Psoas muscle (tissue), 8 donors: ENCODE data around the gene CABP2. TPM values are rescaled to one million over a fixed set of nuclear protein-coding genes. Genes with fewer than 3 reads are reported as not detected.

Experiments
- ATAC-seq, 4 donors: fragments of 200-7000 bp; cut with Tn5 transposase; one replicate each; pipeline ENCODE4 v1.9.1; 2020; ENCODE audit warnings: moderate library complexity in 3 of 4, mild to moderate bottlenecking in 2 of 4
- DNase-seq, 2 donors: peaks; one replicate each; pipeline ENCODE4 v3.0.0-alpha.2; 2020
- H3K27ac ChIP-seq: fragments of 200-600 bp; one replicate; pipeline ENCODE4 v1.8.0; 2022
- H3K27me3 ChIP-seq, 3 donors: fragments of 200-600 bp in 1 of 3; one replicate each; pipeline versions ENCODE4 v1.6.1 to v1.8.0; 2013 to 2022; ENCODE audit warnings: low read length in 2 of 3, mild to moderate bottlenecking in 2 of 3, moderate library complexity in 1 of 3; ENCODE audit not compliant: insufficient read depth in 3 of 3
- H3K36me3 ChIP-seq, 2 donors: fragments of 200-600 bp in 1 of 2; one replicate each; pipeline versions ENCODE4 v1.6.1 to v1.8.0; 2013 to 2022; ENCODE audit warnings: low read depth in 1 of 2, mild to moderate bottlenecking in 1 of 2, moderate library complexity in 1 of 2; ENCODE audit not compliant: insufficient read depth in 1 of 2
- H3K4me1 ChIP-seq: fragments of 200-600 bp; one replicate; pipeline ENCODE4 v1.8.0; 2022
- H3K4me3 ChIP-seq: fragments of 200-600 bp; one replicate; pipeline ENCODE4 v1.8.0; 2022; ENCODE audit warnings: mild to moderate bottlenecking
- H3K9me3 ChIP-seq: fragments of 200-600 bp; one replicate; pipeline ENCODE4 v1.8.0; 2022
- WGBS, 3 donors: extraction: QIAGEN DNeasy Blood & Tissue Kit; methylation state at CpG; one replicate each; pipeline versions ENCODE4 v1.1.6 to v1.1.7; 2013; 5-methylcytosine and 5-hydroxymethylcytosine counted together
- intact Hi-C, 2 donors: fragments of 100-400 bp; cut with DNase I; formaldehyde crosslinking; loops; one replicate each; pipeline versions ENCODE4 v1.11.0 to v1.14.2; 2022
- polyA plus RNA-seq, 3 donors: library from polyadenylated mRNA; stranded (reverse); fragments of 200-250 nt; gene quantifications; one replicate each; pipeline ENCODE4 v1.2.3, GENCODE V29; 2013
- total RNA-seq, 4 donors: library from RNA; stranded (reverse); fragmentation: NEBNext Ultra II Directional in 2 of 4; extraction: Animal tissue kit (Norgen Biotek cat#: 25700) in 2 of 4; gene quantifications; one replicate each; pipeline versions ENCODE4 v1.2.1 to v1.2.4, GENCODE V29; 2021 to 2023
- TF ChIP-seq, protein P1 (sequence below): fragments of 200-600 bp; IDR thresholded peaks from one replicate; pipeline ENCODE4 v1.8.0; 2022; ENCODE audit warnings: antibody characterized with exemption
- donor health status: healthy with polysubstance abuse.
- donor health status: DM: no; HTN: no; CAD: no; lungs with moderate emphysema.
- donor health status: Bipolar disorder and iron deficiency.
- donor health status: healthy.
- donor health status: DM: yes; HTN: yes; CAD: no.
- donor health status: DM: no; HTN: no; CAD: no.
- donor health status: DM: no; HTN: no; CAD: no.
- donor health status: DM: yes; HTN: yes; CAD: no.

Gene CABP2
- total and polyA plus RNA-seq, 7 donors, result not detected

DNA sequence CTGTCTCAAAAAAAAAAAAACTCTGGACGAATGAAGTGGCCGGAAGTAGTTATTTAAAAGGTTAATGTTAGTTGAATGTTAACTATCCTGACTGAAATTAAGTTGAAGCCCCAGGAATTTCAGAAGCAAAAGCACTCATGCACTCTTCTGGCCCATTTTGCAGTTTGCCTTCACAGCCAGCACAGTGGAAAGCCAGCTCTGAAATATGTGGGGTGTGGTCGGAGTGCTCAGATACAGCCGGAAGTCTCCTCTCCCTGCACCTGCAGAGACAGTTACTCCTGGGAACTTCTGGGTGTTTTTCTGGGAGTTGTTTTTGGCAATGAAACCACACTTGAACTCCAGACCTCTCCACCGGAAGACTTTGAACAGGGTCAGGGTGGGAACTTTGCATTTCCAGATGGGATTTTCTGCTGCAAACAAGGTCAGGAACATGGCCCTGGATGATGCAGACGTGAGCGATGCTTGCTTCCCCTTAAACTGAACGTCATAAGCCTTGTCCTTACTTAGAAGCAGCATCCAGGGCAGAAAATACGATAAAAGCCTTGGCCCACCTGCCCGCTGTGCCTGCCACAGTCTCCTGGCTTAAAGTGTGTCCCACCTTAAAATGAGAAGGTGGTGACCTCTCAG is 21.5 kb upstream of the CABP2 start:
- Histone ChIP-seq H3K27ac (peak overlapping the region; percentile 52), H3K4me3 (no peak overlapping the region), H3K9me3 (no peaks in the 10 kb centered on the region), H3K27me3 (no peaks in the 10 kb centered on the region), H3K36me3 (no peaks in the 10 kb centered on the region), H3K4me1 (no peaks in the 10 kb centered on the region)
- TF ChIP-seq, protein P1, sequence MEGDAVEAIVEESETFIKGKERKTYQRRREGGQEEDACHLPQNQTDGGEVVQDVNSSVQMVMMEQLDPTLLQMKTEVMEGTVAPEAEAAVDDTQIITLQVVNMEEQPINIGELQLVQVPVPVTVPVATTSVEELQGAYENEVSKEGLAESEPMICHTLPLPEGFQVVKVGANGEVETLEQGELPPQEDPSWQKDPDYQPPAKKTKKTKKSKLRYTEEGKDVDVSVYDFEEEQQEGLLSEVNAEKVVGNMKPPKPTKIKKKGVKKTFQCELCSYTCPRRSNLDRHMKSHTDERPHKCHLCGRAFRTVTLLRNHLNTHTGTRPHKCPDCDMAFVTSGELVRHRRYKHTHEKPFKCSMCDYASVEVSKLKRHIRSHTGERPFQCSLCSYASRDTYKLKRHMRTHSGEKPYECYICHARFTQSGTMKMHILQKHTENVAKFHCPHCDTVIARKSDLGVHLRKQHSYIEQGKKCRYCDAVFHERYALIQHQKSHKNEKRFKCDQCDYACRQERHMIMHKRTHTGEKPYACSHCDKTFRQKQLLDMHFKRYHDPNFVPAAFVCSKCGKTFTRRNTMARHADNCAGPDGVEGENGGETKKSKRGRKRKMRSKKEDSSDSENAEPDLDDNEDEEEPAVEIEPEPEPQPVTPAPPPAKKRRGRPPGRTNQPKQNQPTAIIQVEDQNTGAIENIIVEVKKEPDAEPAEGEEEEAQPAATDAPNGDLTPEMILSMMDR, result no peak
- DNase-seq (no peak), ATAC-seq (no peak)
- intact Hi-C loops, result no loop called here
- 60 to 66% (median 64%) methylated on average over 10 of the region's 10 CpGs for WGBS, 3 donors

DNA sequence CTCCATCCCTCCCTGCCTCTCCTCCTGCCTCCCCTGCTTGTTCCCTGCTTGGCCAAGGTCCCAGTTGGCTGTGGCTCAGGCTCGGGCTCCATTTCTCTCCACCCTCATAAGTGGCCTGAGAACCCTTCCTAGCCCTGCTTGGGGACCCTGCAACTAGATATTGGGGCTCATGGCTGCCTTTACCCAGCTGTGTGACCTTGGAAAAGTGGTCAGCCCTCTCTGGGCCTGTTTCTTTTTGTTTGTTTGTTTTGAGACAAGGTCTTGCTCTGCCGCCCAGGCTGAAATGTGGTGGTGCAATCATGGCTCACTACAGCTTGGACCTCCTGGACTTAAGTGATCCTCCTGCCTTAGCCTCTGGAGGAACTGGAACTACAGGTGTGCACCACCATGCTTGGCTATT is 20.3 kb upstream of the CABP2 start:
- Histone ChIP-seq H3K36me3 (no peaks in the 10 kb centered on the region), H3K27ac (no peak overlapping the region), H3K4me1 (no peaks in the 10 kb centered on the region), H3K27me3 (no peaks in the 10 kb centered on the region), H3K9me3 (no peaks in the 10 kb centered on the region), H3K4me3 (no peak overlapping the region)
- TF ChIP-seq, protein P1, result no peak
- DNase-seq (no peak), ATAC-seq (no peak)
- intact Hi-C loops, result no loop called here
- 50 to 56% (median 51%) methylated on average over 2 of the region's 2 CpGs for WGBS, 3 donors

DNA sequence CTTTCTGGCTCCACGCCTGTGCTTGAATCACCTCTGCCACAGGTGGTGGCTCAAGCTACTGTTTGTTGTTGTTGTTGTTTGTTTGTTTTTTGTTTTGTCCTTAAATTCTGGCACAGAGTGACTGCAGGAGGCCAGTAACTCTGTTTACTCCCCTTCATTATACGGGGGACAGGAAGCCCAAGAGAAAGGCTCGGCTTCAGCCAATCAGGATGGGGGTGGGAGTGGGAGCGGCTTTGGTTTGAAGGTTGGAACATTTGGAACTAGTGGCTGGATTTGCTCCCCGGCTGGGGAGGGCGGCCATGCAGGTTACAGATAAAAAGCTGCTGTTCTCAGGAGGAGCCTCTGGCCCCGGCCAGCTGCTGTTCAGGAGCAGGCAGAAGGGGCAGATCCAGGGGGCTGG is 19.7 kb upstream of the CABP2 start:
- ATAC-seq, result no peak
- Histone ChIP-seq H3K9me3 (no peaks in the 10 kb centered on the region), H3K4me1 (no peaks in the 10 kb centered on the region), H3K27me3 (no peaks in the 10 kb centered on the region), H3K4me3 (no peak overlapping the region), H3K36me3 (no peaks in the 10 kb centered on the region), H3K27ac (no peak overlapping the region)
- intact Hi-C loops, result no loop called here
- 60 to 70% (median 60%) methylated on average over 6 to 7 of the region's 7 CpGs for WGBS, 3 donors
- DNase-seq, result no peak
- TF ChIP-seq, protein P1, result no peak

DNA sequence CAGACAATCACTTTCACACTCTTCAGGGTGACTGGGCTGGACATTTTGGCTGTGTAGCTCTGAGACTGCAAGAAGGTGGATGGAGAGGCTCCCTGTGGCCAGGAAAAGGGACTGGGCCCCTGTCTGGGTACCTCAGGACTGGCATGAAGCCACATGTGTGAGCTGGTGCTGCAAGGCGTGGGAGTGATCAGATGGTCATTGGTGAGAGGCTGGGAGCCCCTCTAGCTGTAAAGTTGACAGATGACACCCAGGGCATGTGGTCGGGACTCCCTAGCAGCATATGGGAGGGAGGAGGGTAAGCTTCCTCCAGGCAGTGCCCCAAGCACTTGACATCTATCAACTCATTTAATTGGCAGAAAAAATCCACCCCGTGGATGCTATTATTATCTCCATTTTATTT is 18.9 kb upstream of the CABP2 start:
- TF ChIP-seq, protein P1, result no peak
- ATAC-seq (no peak), DNase-seq (no peak)
- Histone ChIP-seq H3K9me3 (no peaks in the 10 kb centered on the region), H3K27ac (no peak overlapping the region), H3K4me3 (no peak overlapping the region), H3K36me3 (no peaks in the 10 kb centered on the region), H3K27me3 (no peaks in the 10 kb centered on the region), H3K4me1 (no peaks in the 10 kb centered on the region)
- WGBS, 3 donors, result 56 to 66% (median 58%) methylated on average over 3 of the region's 3 CpGs
- intact Hi-C loops, result no loop called here

DNA sequence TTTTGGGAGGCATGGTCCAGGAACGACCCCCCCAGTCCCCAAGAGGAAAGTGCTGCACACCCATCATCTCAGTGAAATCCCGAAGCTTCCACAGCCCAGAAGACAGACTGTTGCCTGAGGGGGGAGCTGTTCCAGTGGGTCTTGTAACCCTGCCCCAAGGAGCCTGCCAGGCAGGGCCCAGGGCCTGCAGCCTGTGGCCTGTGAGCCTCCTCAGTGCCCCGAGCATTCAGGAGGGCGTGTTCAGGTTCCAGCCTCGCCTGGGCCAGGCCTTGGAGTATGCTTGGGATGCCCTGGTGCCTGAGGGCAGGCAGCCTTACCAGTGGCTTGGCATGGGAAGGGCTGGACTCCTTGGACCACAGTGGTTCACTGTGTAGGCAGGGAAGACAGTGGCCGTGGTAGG is 18.0 kb upstream of the CABP2 start:
- no peak overlapping the region for H3K4me3 ChIP-seq
- H3K27ac ChIP-seq, result no peak overlapping the region
- ATAC-seq (no peak), DNase-seq (no peak)
- H3K9me3 ChIP-seq, result no peaks in the 10 kb centered on the region
- 86 to 93% (median 86%) methylated on average over 6 of the region's 6 CpGs for WGBS, 3 donors
- no peaks in the 10 kb centered on the region for H3K36me3 ChIP-seq
- intact Hi-C loops, result no loop called here
- H3K4me1 ChIP-seq, result no peaks in the 10 kb centered on the region
- H3K27me3 ChIP-seq, result no peaks in the 10 kb centered on the region
- TF ChIP-seq, protein P1, result no peak
